ACC112 (cell line): Measurements from ENCODE around the gene GPR15LG.

Experiments used
- H2AFZ ChIP-seq: fragments of 200-600 bp; sonication (generic); one replicate; pipeline ENCODE4 v1.6.0; 2017; ENCODE audit warnings: antibody characterized with exemption, low read length; ENCODE audit not compliant: unreplicated experiment
- H3K27ac ChIP-seq: fragments of 200-600 bp; sonication (generic); 2 replicates; pipeline ENCODE4 v1.5.1; 2014; ENCODE audit warnings: low read depth, mild to moderate bottlenecking, antibody characterized with exemption, low read length, moderate library complexity
- H3K27me3 ChIP-seq: fragments of 200-600 bp; sonication (generic); 2 replicates; pipeline ENCODE4 v1.6.1; 2014; ENCODE audit warnings: mild to moderate bottlenecking, antibody characterized with exemption, low read length, moderate library complexity, mixed read lengths; ENCODE audit not compliant: insufficient read depth
- H3K36me3 ChIP-seq: fragments of 200-600 bp; sonication (generic); 2 replicates; pipeline ENCODE4 v1.6.1; 2016; ENCODE audit warnings: mild to moderate bottlenecking, antibody characterized with exemption, low read length, moderate library complexity, mixed read lengths; ENCODE audit not compliant: insufficient read depth
- H3K4me1 ChIP-seq: fragments of 200-600 bp; sonication (generic); one replicate; pipeline ENCODE4 v1.6.1; 2016; ENCODE audit warnings: low read length, mixed read lengths; ENCODE audit not compliant: insufficient read depth, unreplicated experiment, control insufficient read depth
- H3K4me3 ChIP-seq: fragments of 200-600 bp; sonication (generic); 2 replicates; pipeline ENCODE4 v1.5.1; 2014; ENCODE audit warnings: mild to moderate bottlenecking, low read depth, low read length
- H3K79me2 ChIP-seq: fragments of 200-600 bp; sonication (generic); one replicate; pipeline ENCODE4 v1.6.0; 2016; ENCODE audit warnings: low read length; ENCODE audit not compliant: control insufficient read depth, unreplicated experiment, insufficient read depth

Gene GPR15LG

DNA sequence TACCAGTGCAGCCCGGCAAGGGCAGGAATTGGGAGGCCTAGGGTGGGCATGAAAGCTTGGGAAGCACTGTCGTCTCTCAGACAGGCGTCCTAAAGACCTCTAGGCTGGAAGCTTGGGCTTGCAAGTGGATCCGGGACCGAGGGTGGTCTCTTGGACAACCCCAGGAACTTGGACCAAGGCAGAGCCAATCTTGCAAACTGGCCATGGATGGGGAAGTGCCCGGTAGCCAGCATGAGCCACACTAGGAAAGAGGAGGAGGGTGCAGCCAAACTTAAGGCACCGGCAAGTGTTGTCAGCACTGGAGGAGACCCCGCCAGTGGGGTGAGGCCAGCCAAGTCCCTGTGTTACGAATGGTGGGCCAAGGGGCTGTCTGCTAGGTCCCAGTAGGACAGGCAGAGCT, 43.2 kb downstream of the GPR15LG start:
- H2AFZ ChIP-seq = no peak overlapping the region
- H3K27me3 ChIP-seq = peaks cover 79% of the 10 kb centered on the region
- H3K27ac ChIP-seq = no peak overlapping the region

DNA sequence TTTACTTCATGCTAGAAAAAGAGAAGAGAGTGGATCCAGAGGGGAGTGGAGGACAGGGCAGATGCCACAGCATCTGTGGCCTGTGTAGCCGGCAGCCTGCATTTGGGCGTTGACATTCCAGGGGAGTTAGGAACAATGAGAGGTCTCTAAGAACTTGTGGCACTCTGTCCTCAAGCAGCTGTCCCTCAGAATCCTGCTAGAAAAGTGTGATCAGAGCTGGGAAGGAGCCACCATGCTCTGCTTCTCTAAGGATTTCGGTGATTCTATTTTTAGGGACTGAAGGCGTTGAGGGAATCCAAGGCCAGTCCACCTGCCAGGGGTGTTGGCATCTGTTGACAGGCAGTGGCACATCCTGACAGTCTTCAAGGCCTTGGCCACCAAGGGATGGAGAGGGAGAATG, 44.1 kb downstream of the GPR15LG start:
- Histone ChIP-seq H3K36me3 (no peaks in the 10 kb centered on the region), H3K27me3 (peaks cover 81% of the 10 kb centered on the region), H3K4me3 (no peak overlapping the region)

More for the DNA sequence above, 43.2 kb downstream of the GPR15LG start:
- H3K79me2 ChIP-seq = no peaks in the 10 kb centered on the region
- no peak overlapping the region for H3K4me3 ChIP-seq
- no peaks in the 10 kb centered on the region for H3K36me3 ChIP-seq
- H3K4me1 ChIP-seq = no peaks in the 10 kb centered on the region

DNA sequence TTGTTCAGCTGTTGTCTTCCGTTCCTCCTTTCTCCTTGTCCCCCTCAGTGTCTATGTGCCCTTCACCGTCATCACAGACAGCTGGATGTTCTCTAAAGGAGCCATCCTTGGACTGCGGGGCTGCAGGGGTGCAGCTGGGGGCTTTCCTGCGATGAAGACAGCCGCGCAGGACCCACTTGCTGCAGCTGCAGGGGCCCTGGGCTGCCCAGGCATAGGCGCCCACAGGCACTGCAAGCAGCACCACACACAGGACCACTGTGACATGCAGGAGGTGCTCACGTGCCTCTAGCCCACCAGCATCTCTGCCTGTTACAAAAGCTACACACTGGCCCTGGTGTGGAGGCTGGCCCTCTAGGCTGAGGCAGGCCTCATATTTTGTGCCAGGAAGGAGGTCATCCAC, 48.3 kb downstream of the GPR15LG start:
- H2AFZ ChIP-seq = no peak overlapping the region
- H3K4me1 ChIP-seq = no peaks in the 10 kb centered on the region
- H3K36me3 ChIP-seq = no peaks in the 10 kb centered on the region
- H3K79me2 ChIP-seq = no peaks in the 10 kb centered on the region
- H3K27ac ChIP-seq = no peak overlapping the region
- no peak overlapping the region for H3K4me3 ChIP-seq
- H3K27me3 ChIP-seq = peaks cover 78% of the 10 kb centered on the region

More for the DNA sequence above, 44.1 kb downstream of the GPR15LG start:
- Histone ChIP-seq H3K79me2 (no peaks in the 10 kb centered on the region), H2AFZ (no peak overlapping the region), H3K4me1 (no peaks in the 10 kb centered on the region), H3K27ac (no peak overlapping the region)

DNA sequence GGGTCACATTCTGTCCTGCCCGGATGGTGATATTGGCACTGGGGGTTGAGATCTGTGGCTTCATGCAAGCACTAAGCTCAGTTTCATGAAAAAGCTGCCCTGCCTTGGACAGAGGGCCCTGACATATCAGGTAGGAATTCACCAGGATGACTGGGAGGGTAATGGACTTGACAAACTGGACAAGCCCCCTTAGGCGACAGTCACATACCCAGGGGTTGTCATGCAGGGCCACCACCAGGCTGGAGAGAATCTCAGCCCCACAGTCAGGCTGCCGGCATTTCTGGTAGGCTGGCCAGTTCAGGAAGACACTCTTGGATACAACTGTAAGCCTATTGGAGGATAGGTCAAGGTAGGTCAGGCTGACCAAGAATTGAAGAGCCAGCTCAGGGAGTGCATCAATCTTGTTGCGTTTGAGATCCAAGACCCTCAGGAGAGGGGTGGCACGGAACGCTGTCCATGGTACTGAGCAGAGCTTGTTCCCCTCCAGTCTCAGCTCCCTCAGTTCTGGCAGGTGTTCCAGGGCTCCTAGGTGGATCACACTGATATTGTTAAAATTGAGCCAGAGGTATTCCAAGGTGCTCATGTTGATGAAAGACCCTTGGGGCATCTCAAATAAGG, 50.9 kb downstream of the GPR15LG start:
- Histone ChIP-seq H2AFZ (no peak overlapping the region), H3K4me3 (no peak overlapping the region), H3K27ac (no peak overlapping the region), H3K36me3 (no peaks in the 10 kb centered on the region), H3K79me2 (no peaks in the 10 kb centered on the region), H3K4me1 (no peaks in the 10 kb centered on the region), H3K27me3 (peaks cover 85% of the 10 kb centered on the region)

DNA sequence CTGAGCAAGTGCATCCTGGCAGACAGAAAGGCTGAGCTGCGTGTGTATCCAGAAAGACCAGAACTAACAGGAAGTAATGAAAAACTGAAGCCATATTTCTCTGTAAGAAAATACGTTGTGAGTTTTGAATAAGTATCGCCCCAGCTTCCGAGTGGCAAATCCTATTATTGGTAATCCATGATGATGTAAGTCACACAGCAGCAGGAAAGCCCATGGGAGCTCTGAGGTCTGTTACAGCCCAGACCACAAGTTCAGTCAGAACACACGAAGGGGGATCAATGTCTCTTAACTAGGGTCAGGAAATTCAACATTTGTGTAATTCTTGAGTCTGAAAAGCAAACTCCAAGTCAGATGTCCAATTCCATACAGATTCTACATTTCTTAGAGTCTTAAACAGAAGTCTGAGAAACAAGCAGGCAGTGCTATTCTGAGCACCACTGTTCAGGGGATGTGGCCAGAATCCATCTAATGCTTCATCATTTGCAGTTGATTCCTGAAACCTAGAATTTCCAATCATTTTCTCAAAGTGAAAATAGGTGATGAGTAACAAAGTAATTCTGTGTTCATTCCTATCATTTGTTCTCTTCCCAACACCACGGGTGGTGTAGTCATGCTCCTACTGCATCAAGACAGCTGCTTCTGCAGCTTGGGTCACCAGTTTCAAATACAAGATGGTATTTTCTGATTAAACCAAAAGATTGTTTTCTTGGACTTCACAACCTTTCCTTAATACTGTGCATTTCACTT, 52.0 kb downstream of the GPR15LG start, which contains the start of gene LRIT2:
Gene LRIT2 (minus strand): TSS at position 118 of the 747 bp plus-strand sequence. CDS start 24 bp downstream, at position 94.
- Histone ChIP-seq H3K4me3 (no peak within 1 kb of the TSS), H3K27ac (no peak within 1 kb of the TSS), H3K27me3 (peaks cover 86% of the 10 kb centered on the region), H2AFZ (no peak within 1 kb of the TSS), H3K36me3 (no peaks in the 10 kb centered on the region), H3K79me2 (no peaks in the 10 kb centered on the region), H3K4me1 (no peaks in the 10 kb centered on the region)

DNA sequence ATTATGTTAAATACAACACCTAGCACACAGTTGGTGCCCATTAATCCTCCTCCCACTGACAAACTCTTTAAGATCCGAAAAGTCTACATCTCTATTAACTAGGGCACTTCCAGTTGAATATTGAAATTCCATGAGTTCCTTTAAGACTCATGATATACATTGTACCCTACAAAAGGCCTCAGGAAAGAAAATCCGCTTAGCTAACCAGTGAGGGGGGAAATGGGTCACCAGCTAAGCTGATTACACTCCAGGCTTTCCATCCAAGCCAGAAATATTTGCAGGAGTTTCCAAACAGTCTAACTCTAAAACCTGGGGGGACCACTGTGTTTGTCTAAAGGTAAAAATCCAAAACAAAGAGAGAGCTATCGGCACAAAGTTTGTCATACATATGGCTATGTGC, 53.0 kb downstream of the GPR15LG start:
- H3K79me2 ChIP-seq = no peaks in the 10 kb centered on the region
- no peaks in the 10 kb centered on the region for H3K36me3 ChIP-seq
- H3K4me3 ChIP-seq = no peak overlapping the region
- H3K27me3 ChIP-seq = peaks cover 86% of the 10 kb centered on the region
- H3K4me1 ChIP-seq = no peaks in the 10 kb centered on the region
- H2AFZ ChIP-seq = no peak overlapping the region
- H3K27ac ChIP-seq = no peak overlapping the region

DNA sequence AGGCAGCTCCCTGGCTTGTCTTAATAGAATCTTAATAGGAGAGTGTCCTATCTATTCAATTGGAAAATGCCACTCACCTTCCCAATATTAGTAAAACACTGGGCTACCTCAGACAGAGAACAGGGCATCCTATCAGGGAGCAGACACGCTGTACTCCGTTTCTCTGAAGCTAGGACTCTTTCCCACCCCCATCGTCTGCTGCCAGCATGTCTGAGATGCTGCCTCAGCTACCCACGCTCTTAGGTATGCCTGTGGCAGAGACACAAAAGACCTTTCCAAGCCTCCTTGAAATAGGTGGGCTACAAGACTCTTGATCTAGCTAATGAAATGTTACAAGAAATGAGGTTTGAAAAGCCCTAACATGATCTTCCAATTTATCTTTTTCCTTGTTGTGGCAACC, 54.2 kb downstream of the GPR15LG start:
- H3K4me3 ChIP-seq = no peak overlapping the region
- H3K27ac ChIP-seq = no peak overlapping the region
- H3K4me1 ChIP-seq = no peaks in the 10 kb centered on the region
- H3K79me2 ChIP-seq = no peaks in the 10 kb centered on the region
- no peak overlapping the region for H2AFZ ChIP-seq
- H3K36me3 ChIP-seq = no peaks in the 10 kb centered on the region
- peaks cover 84% of the 10 kb centered on the region for H3K27me3 ChIP-seq

DNA sequence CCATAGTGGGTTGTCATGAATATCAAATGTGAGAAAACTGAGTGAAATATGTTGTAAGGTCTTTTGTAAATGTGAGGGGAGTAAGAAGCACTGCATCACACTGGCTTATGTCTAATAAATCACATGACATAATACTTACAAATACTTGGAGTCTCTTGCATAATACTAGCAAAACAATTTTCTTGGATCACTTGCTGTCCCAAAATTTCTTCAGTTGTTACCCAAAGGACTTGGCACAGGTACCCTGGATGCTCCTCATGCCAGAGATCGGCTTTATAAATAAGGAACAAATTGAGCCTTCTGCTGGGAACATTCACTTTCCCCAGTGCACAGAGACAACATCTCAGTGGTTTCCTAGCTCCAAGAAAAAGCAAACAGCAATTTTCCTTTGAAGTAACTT, 56.8 kb downstream of the GPR15LG start:
- Histone ChIP-seq H3K27me3 (peaks cover 83% of the 10 kb centered on the region), H3K79me2 (no peaks in the 10 kb centered on the region), H2AFZ (no peak overlapping the region), H3K4me3 (no peak overlapping the region), H3K36me3 (no peaks in the 10 kb centered on the region), H3K4me1 (no peaks in the 10 kb centered on the region), H3K27ac (no peak overlapping the region)

DNA sequence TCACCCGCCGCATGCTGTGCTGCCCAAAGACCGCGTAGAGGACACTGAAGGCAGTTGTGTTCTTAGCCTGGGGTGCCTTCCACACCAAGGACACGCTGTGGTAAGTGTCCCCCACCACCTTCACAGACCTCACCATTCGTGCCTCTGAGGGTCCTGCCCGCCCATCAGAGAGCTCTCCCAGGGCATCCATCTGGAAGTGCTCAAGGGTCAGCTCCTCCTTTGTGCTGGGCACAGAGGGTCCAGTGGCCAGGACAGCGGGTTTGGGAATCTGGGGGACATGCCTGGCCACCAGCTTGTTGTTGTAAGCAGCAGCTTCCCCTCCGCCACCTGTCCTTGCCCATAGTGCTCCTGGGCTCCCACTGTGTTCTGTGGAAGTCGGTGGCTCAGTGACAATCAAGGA, 58.8 kb downstream of the GPR15LG start:
- no peak overlapping the region for H3K27ac ChIP-seq
- no peaks in the 10 kb centered on the region for H3K36me3 ChIP-seq
- no peak overlapping the region for H2AFZ ChIP-seq
- H3K27me3 ChIP-seq = peaks cover 76% of the 10 kb centered on the region
- H3K79me2 ChIP-seq = no peaks in the 10 kb centered on the region
- no peak overlapping the region for H3K4me3 ChIP-seq
- no peaks in the 10 kb centered on the region for H3K4me1 ChIP-seq

DNA sequence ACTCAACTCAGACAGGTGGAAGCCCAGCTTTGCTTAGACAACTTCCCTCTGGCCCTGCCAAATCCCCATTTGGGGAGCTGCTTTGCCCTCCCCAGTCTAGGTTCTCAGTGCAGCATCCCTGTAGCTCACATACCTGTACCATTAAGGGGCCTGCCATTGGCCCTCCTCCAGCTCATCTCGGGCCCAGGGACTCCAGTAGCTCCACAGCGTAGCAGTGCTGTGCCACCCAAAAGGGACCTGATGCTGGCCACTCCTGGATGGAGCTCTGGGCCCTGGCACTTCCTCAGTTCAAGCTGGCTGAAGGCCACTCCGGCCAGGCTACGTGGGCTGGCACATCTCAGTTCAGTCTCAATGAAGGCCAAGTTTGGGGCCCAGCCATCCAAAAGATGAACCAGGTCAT, 60.3 kb downstream of the GPR15LG start:
- Histone ChIP-seq H3K27me3 (peaks cover 73% of the 10 kb centered on the region), H3K36me3 (no peaks in the 10 kb centered on the region), H3K27ac (no peak overlapping the region), H3K4me1 (no peaks in the 10 kb centered on the region), H3K79me2 (no peaks in the 10 kb centered on the region), H2AFZ (no peak overlapping the region), H3K4me3 (no peak overlapping the region)

DNA sequence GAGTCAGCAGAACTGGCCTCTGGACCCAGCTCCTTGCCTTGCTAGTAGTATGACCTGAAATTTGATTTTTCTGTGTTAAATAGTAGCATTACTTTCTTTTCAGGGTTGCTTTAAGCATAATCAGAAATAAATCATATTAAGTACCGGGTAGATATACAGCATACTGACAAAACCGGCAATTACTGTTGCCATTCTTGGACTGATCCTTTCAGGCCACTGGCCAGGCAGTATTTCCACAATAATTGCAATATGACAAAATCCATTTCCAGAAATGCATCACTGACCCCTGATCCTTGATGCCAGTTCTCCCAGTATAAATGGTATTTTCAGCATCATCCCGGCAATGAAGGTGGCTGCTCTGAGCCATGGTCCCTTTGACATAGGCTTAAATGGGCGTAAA, 60.9 kb downstream of the GPR15LG start:
- Histone ChIP-seq H3K27ac (no peak overlapping the region), H3K36me3 (no peaks in the 10 kb centered on the region), H2AFZ (no peak overlapping the region), H3K4me1 (no peaks in the 10 kb centered on the region), H3K27me3 (peaks cover 73% of the 10 kb centered on the region), H3K79me2 (no peaks in the 10 kb centered on the region), H3K4me3 (no peak overlapping the region)
